Esophagus squamous epithelium (tissue), 5 donors: ENCODE results near the gene FCSK. TPM values are rescaled to one million over a fixed set of nuclear protein-coding genes. Genes with fewer than 3 reads are reported as not detected.
A peak's percentile ranks its signal among the peaks of the same experiment; 100 is the strongest.

Experiments used
- DNase-seq: peaks from one replicate; lab custom pipeline; 2025; lab: John Stamatoyannopoulos, UW
- H3K27ac ChIP-seq, 4 donors: fragments of 200-600 bp; sonication (generic); one replicate each; pipeline ENCODE4 v1.5.1; 2016 to 2019; ENCODE audit warnings: mild to moderate bottlenecking in 1 of 4
- H3K27me3 ChIP-seq, 4 donors: fragments of 200-600 bp; sonication (generic); 1 replicate in 3 of 4; 2 replicates in 1 of 4; pipeline versions ENCODE4 v1.5.1 to v1.6.0; 2017 to 2021; ENCODE audit warnings: antibody characterized with exemption in 1 of 4
- H3K36me3 ChIP-seq, 3 donors: fragments of 200-600 bp; sonication (generic); one replicate each; pipeline ENCODE4 v1.5.1; 2016 to 2019
- H3K4me1 ChIP-seq, 3 donors: fragments of 200-600 bp; sonication (generic); one replicate each; pipeline ENCODE4 v1.5.1; 2017 to 2019
- H3K4me3 ChIP-seq, 4 donors: fragments of 200-600 bp; sonication (generic); 1 replicate in 3 of 4; 2 replicates in 1 of 4; pipeline ENCODE4 v1.5.1; 2016 to 2019; ENCODE audit warnings: mild to moderate bottlenecking in 2 of 4, moderate library complexity in 1 of 4
- H3K9me3 ChIP-seq, 3 donors: fragments of 200-600 bp; sonication (generic); one replicate each; pipeline ENCODE4 v1.5.1; 2016 to 2019
- POLR2A ChIP-seq, 4 donors: fragments of 450-650 bp; IDR thresholded peaks; one replicate each; pipeline ENCODE4 v1.6.1; 2017; ENCODE audit warnings: antibody characterized with exemption in 4 of 4, mild to moderate bottlenecking in 4 of 4, moderate library complexity in 3 of 4
- WGBS, 2 donors: methylation state at CpG; one replicate each; pipeline ENCODE4 v1.1.5; 2018; 5-methylcytosine and 5-hydroxymethylcytosine counted together
- intact Hi-C: fragments of 100-400 bp; cut with DNase I; formaldehyde crosslinking; loops from one replicate; pipeline ENCODE4 v1.15.0; 2022
- total RNA-seq, 4 donors: library from RNA; depleted of rRNA; stranded (reverse); fragments of >200 nt; gene quantifications; one replicate each; pipeline ENCODE4 v1.1.0, GENCODE V29; 2016
- TF ChIP-seq, protein P1 (sequence below), 6 experiments: fragments of 450-650 bp in 4 of 6; fragments of 200-600 bp in 2 of 6; sonication (generic) in 2 of 6; IDR thresholded peaks; one replicate each; pipeline ENCODE4 v1.5.1; 2016 to 2019; ENCODE audit warnings: antibody characterized with exemption in 6 of 6, mild to moderate bottlenecking in 4 of 6, moderate library complexity in 4 of 6
- donor health status: DM: yes; HTN: yes; CAD: no.

The FCSK gene
- total RNA-seq, 4 donors from 2014 or later, result 10.2 to 13.0 (median 11.0) TPM

DNA sequence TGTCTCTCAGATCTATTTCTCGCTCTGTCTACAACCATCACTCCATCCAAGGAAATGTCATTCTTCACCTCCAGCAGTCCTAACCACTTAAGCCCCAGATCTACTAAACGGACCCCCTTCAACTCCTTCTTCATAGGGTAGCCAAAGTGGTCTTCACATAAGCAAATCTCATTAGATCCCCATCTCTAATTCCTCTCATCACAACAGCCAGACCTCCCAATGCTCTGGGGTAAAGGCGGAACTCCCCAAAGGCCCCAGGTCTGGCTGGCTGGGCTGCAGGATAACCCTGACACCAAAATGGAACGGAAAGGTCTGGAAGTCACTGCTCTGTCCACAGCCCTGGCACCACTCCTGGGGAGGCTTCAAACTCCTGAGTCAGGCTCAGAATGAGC, 26.6 kb upstream of the FCSK start:
- H3K4me1 ChIP-seq, result peaks cover 34 to 62% (median 44%) of the 10 kb centered on the region in 3 donors
- H3K27ac ChIP-seq, result peak overlapping the region; percentile 43 to 84 (median 62)
- DNase-seq, result no peak
- no peak overlapping the region for H3K4me3 ChIP-seq
- no peaks in the 10 kb centered on the region for H3K36me3 ChIP-seq
- TF ChIP-seq, protein P1, sequence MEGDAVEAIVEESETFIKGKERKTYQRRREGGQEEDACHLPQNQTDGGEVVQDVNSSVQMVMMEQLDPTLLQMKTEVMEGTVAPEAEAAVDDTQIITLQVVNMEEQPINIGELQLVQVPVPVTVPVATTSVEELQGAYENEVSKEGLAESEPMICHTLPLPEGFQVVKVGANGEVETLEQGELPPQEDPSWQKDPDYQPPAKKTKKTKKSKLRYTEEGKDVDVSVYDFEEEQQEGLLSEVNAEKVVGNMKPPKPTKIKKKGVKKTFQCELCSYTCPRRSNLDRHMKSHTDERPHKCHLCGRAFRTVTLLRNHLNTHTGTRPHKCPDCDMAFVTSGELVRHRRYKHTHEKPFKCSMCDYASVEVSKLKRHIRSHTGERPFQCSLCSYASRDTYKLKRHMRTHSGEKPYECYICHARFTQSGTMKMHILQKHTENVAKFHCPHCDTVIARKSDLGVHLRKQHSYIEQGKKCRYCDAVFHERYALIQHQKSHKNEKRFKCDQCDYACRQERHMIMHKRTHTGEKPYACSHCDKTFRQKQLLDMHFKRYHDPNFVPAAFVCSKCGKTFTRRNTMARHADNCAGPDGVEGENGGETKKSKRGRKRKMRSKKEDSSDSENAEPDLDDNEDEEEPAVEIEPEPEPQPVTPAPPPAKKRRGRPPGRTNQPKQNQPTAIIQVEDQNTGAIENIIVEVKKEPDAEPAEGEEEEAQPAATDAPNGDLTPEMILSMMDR (IDR thresholded peaks at IDR 0.05), result no peak
- TF ChIP-seq POLR2A (IDR thresholded peaks at IDR 0.05), result no peak
- H3K9me3 ChIP-seq, result no peaks in the 10 kb centered on the region
- intact Hi-C loops, result no loop called here
- no peaks in the 10 kb centered on the region for H3K27me3 ChIP-seq
- 60 to 65% methylated on average over 3 to 4 of the region's 4 CpGs for WGBS, 2 donors

DNA sequence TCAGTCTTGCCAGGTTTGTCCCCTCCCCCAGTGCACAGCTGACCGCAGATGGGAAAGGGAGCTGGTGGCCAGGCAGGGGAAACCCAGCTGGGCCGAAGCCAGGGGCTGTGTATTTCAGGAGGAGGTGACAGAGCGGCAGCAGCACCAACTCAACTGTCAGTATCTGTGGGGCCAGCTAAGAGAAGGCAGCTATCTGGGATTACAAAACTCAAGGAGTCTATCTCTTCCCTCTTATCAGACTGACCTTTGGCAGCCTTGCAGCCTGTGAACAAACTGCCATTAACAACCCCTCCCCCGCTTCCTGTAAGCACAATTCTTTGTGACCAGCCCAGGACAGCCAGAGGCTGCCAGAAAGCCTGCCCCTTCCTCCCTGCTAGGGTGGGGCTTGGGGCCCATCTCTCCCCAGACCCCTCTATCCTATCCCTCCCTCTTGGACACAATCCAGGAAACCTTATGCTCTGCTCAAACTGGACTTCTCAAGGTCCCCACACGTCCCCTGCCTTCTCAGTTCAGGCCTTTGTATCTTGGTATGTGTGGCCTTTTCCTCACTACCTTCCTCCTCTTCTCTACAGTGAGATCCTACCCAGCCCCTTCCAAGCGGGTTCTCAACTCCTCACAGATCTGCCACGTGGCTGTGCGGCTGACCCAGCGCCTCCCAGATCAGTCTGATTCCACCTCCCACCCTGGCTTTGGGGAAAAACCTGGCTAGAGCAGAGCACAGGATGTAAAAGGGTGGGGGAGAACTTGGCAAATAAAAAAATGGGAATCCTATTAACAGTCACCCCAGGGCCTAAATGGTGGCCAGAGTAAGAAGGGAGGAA, 26.0 kb upstream of the FCSK start:
- no peaks in the 10 kb centered on the region for H3K36me3 ChIP-seq
- peak overlapping the region in 1 of 4 donors; percentile 24 for H3K4me3 ChIP-seq
- intact Hi-C loops, result no loop called here
- TF ChIP-seq POLR2A (IDR thresholded peaks at IDR 0.05), result no peak
- TF ChIP-seq, protein P1 (IDR thresholded peaks at IDR 0.05), result no peak
- H3K27ac ChIP-seq, result peak overlapping the region; percentile 43 to 84 (median 62)
- H3K27me3 ChIP-seq, result no peaks in the 10 kb centered on the region
- no peaks in the 10 kb centered on the region for H3K9me3 ChIP-seq
- DNase-seq, result peak; percentile 28
- WGBS, 2 donors, result 41 to 56% methylated on average over 6 to 7 of the region's 9 CpGs
- peaks cover 39 to 67% (median 50%) of the 10 kb centered on the region in 3 donors for H3K4me1 ChIP-seq

DNA sequence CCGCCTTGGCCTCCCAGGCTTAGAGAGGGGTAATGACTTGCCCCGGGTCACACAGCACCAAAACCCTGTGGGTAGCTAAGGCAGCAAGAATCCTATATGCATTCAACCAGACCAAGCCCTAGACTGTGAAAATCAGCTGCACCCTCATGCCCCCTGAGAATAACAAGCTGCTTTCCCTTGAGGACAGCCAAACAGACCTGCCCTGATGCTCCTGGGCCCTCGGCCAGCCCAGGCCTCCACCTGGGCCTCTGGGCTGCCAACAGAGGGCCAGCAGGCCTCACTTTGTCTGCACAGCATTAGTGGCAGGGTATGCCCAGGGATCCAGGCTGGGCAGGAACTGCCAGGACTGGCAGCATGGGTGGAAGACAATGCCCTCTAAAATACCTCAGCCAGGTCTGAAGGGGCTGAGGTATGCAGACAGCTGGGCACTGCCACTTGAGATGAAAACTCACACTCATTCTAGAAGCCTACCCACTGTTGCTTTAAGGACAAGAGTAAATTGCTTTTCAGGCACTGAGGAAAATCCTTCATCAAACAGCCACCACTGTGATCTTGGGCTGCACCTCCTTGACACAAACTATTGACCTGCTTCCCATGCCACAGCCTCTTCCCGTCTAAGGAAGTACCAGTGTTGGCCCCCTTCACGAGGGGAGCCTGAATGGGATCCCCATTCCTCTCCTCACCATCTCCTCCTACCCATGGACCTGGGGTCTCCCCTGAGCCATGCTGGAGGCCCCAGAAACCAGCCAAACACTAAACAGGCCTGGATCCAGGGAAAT, 24.3 kb upstream of the FCSK start:
- H3K4me3 ChIP-seq, result no peak overlapping the region
- H3K9me3 ChIP-seq, result no peaks in the 10 kb centered on the region
- no peak for DNase-seq
- H3K36me3 ChIP-seq, result no peaks in the 10 kb centered on the region
- H3K27me3 ChIP-seq, result no peaks in the 10 kb centered on the region
- peak overlapping the region in 3 of 4 donors; percentile 40 to 80 (median 66) for H3K27ac ChIP-seq
- no peak for TF ChIP-seq POLR2A (IDR thresholded peaks at IDR 0.05)
- TF ChIP-seq, protein P1 (IDR thresholded peaks at IDR 0.05), result no peak
- intact Hi-C loops, result no loop called here
- H3K4me1 ChIP-seq, result peaks cover 50 to 78% (median 60%) of the 10 kb centered on the region in 3 donors
- 55 to 83% methylated on average over 2 of the region's 5 CpGs for WGBS, 2 donors

DNA sequence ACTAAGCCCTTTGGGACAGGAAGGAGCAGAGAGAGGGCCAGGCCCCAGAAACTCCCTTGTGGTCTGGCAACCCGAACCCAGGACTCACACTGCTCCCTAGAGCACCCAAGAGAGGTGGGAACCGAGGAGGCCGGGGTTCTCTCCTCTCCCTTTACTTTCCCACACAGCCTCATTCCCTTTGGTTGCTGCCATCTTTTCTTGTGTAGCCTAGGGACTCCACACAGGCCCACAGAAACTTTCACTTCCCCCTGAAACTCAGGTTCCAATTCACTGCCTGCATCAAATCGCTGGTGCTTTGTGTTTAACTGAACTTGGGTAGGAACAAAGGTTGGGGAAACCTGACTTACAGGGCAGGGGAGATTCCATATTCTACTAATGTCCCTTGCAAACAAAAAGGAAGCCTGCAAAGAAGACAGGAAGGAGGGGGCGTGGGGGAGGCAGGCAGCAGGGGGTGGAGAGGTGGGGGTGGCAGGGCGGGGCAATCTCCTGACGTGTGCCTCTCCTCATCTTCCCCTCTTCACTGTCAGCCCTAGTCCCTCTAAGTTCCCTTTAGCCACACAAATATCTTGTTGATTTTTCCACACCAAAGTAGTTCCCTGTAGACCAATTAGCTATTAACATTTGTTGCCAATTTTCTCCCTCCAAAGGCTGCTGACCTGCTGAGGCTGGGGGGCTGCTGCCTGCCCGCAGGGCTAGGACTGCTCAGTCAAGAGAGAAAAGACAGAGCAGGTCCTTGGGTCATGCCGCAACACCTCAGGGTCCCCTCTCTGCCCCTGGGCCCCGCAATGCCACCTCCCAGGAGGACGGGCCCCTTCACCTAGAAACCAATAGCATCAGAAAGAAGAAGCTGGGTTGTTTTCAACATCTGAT, 23.5 kb upstream of the FCSK start:
- Histone ChIP-seq H3K4me3 (no peak overlapping the region), H3K36me3 (no peaks in the 10 kb centered on the region), H3K4me1 (peaks cover 50 to 82% (median 60%) of the 10 kb centered on the region in 3 donors), H3K27me3 (no peaks in the 10 kb centered on the region), H3K27ac (peak overlapping the region in 3 of 4 donors; percentile 45 to 80 (median 66)), H3K9me3 (no peaks in the 10 kb centered on the region)
- TF ChIP-seq POLR2A (IDR thresholded peaks at IDR 0.05), result no peak
- TF ChIP-seq, protein P1 (IDR thresholded peaks at IDR 0.05), result no peak
- intact Hi-C loops, result no loop called here
- WGBS, 2 donors, result 58 to 62% methylated on average over 7 to 10 of the region's 11 CpGs
- no peak for DNase-seq
